H1 (cell line): ENCODE results near the gene CD244. TPM values are rescaled to one million over a fixed set of nuclear protein-coding genes. Genes with fewer than 3 reads are reported as not detected.

Experiments used
- CTCF ChIA-PET: fragments of 300-600 bp; sonication (Branson Sonifier 250); formaldehyde crosslinking; loops from one replicate; lab custom pipeline; 2021; ENCODE audit not compliant: partially characterized antibody; lab: Charles Lee
- POLR2A ChIA-PET: fragments of 300-600 bp; sonication (Branson Sonifier 250); formaldehyde crosslinking; loops from one replicate; lab custom pipeline; 2021; ENCODE audit warnings: inconsistent platforms; ENCODE audit not compliant: partially characterized antibody; lab: Charles Lee
- DNase-seq, 2 experiments: peaks; one replicate each; pipeline versions ENCODE4 v3.0.0 to v3.0.0-alpha.2; 2010 to 2022; ENCODE audit warnings: low spot score in 2 of 2, low read depth in 1 of 2, mixed read lengths in 1 of 2
- FAIRE-seq: peaks from 2 replicates; lab custom pipeline; 2011; peaks lifted over from hg19 to GRCh38; lab: Jason Lieb, UNC
- H2AFZ ChIP-seq: 2 replicates; pipeline ENCODE4 v1.8.1; 2012; ENCODE audit warnings: low read length, inconsistent platforms
- H2AK5ac ChIP-seq: 2 replicates; pipeline ENCODE4 v1.6.1; 2013; ENCODE audit warnings: low read depth, low read length
- H2BK120ac ChIP-seq: replicated peaks from 2 replicates; pipeline ENCODE3; 2013; ENCODE audit warnings: low read depth, low read length, inconsistent platforms
- H2BK12ac ChIP-seq: 2 replicates; pipeline ENCODE4 v1.6.1; 2013; ENCODE audit warnings: low read depth, low read length
- H2BK15ac ChIP-seq: 2 replicates; pipeline ENCODE4 v1.6.1; 2013; ENCODE audit warnings: low read length
- H2BK20ac ChIP-seq: 2 replicates; pipeline ENCODE4 v1.6.1; 2013; ENCODE audit warnings: low read length
- H2BK5ac ChIP-seq: 2 replicates; pipeline ENCODE4 v1.6.1; 2013; ENCODE audit warnings: low read depth, low read length
- H3K14ac ChIP-seq: 2 replicates; pipeline ENCODE4 v1.6.1; 2013; ENCODE audit warnings: inconsistent platforms; ENCODE audit not compliant: insufficient read length
- H3K18ac ChIP-seq: 2 replicates; pipeline ENCODE4 v1.6.1; 2013; ENCODE audit warnings: low read length; ENCODE audit errors: extremely low read depth
- H3K23ac ChIP-seq: 2 replicates; pipeline ENCODE4 v1.6.1; 2013; ENCODE audit warnings: inconsistent platforms; ENCODE audit not compliant: insufficient read length
- H3K23me2 ChIP-seq: 2 replicates; pipeline ENCODE4 v1.6.1; 2013; ENCODE audit warnings: low read depth, low read length
- H3K27ac ChIP-seq: 2 replicates; pipeline ENCODE4 v1.6.1; 2011; ENCODE audit warnings: low read depth, low read length, inconsistent platforms
- H3K27me3 ChIP-seq, 4 experiments: replicated peaks in 1 of 4; 1 replicate in 1 of 4; 2 replicates in 3 of 4; pipeline versions ENCODE4 v1.6.1 to v1.8.1; 2011 to 2013; ENCODE audit warnings: low read length in 3 of 4, mild to moderate bottlenecking in 3 of 4, inconsistent platforms in 2 of 4, mixed read lengths in 2 of 4, moderate library complexity in 1 of 4; ENCODE audit not compliant: control insufficient read depth in 3 of 4, insufficient read depth in 3 of 4; ENCODE audit errors: extremely low read depth in 1 of 4
- H3K36me3 ChIP-seq, 4 experiments: 2 replicates each; pipeline versions ENCODE4 v1.6.1 to v1.8.1; 2011 to 2013; ENCODE audit warnings: mild to moderate bottlenecking in 4 of 4, low read length in 3 of 4, moderate library complexity in 2 of 4, control low read depth in 1 of 4, inconsistent platforms in 1 of 4; ENCODE audit not compliant: insufficient read depth in 4 of 4, control insufficient read depth in 2 of 4
- H3K4ac ChIP-seq: replicated peaks from 2 replicates; pipeline ENCODE3; 2013; ENCODE audit warnings: low read length, low read depth, mixed read lengths, inconsistent platforms; ENCODE audit not compliant: insufficient read length
- H3K4me1 ChIP-seq, 4 experiments: replicated peaks in 1 of 4; 1 replicate in 1 of 4; 2 replicates in 3 of 4; pipeline versions ENCODE4 v1.6.1 to v1.8.1; 2011 to 2013; ENCODE audit warnings: low read length in 3 of 4, inconsistent platforms in 2 of 4, mixed read lengths in 1 of 4; ENCODE audit not compliant: insufficient read depth in 4 of 4, control insufficient read depth in 3 of 4
- H3K4me2 ChIP-seq, 2 experiments: 2 replicates each; pipeline versions ENCODE4 v1.6.1 to v1.8.1; 2011 to 2013; ENCODE audit warnings: low read depth in 2 of 2, low read length in 2 of 2, control low read depth in 1 of 2, inconsistent platforms in 1 of 2, mild to moderate bottlenecking in 1 of 2; ENCODE audit not compliant: insufficient read depth in 1 of 2
- H3K4me3 ChIP-seq, 4 experiments: fragments of 200-600, 300-600 bp in 1 of 4; sonication (generic), shearing (Covaris generic), sonication (Bioruptor Twin) in 1 of 4; 2 replicates each; pipeline versions ENCODE4 v1.5.1 to v1.8.1; 2011 to 2016; ENCODE audit warnings: low read length in 4 of 4, low read depth in 3 of 4, control low read depth in 2 of 4, inconsistent platforms in 2 of 4, mild to moderate bottlenecking in 2 of 4, mixed read lengths in 1 of 4, moderate library complexity in 1 of 4; ENCODE audit not compliant: insufficient read depth in 2 of 4; ENCODE audit errors: extremely low read depth in 1 of 4
- H3K56ac ChIP-seq: replicated peaks from 2 replicates; pipeline ENCODE3; 2013; ENCODE audit warnings: low read depth, mild to moderate bottlenecking, mixed read lengths, low read length, inconsistent platforms; ENCODE audit not compliant: insufficient read length
- H3K79me1 ChIP-seq: 2 replicates; pipeline ENCODE4 v1.6.1; 2013; ENCODE audit warnings: low read depth, low read length, control low read depth
- H3K79me2 ChIP-seq, 2 experiments: 2 replicates each; pipeline versions ENCODE4 v1.6.1 to v1.8.1; 2012 to 2013; ENCODE audit warnings: low read length in 2 of 2, mild to moderate bottlenecking in 2 of 2, inconsistent platforms in 1 of 2; ENCODE audit not compliant: insufficient read depth in 2 of 2, control insufficient read depth in 1 of 2
- H3K9ac ChIP-seq, 4 experiments: replicated peaks in 1 of 4; 1 replicate in 1 of 4; 2 replicates in 3 of 4; pipeline versions ENCODE4 v1.6.1 to v1.8.1; 2011 to 2013; ENCODE audit warnings: low read depth in 3 of 4, low read length in 3 of 4, control low read depth in 2 of 4, mild to moderate bottlenecking in 2 of 4, moderate library complexity in 2 of 4, inconsistent platforms in 1 of 4; ENCODE audit errors: extremely low read depth in 1 of 4
- H3K9me3 ChIP-seq, 2 experiments: 2 replicates each; pipeline versions ENCODE4 v1.6.1 to v1.8.1; 2012 to 2013; ENCODE audit warnings: mild to moderate bottlenecking in 2 of 2, moderate library complexity in 2 of 2, control low read depth in 1 of 2, inconsistent platforms in 1 of 2, low read depth in 1 of 2, low read length in 1 of 2, mixed read lengths in 1 of 2; ENCODE audit not compliant: insufficient read depth in 2 of 2
- H4K20me1 ChIP-seq, 2 experiments: replicated peaks in 1 of 2; 2 replicates each; pipeline versions ENCODE3 to v1.8.1; 2011 to 2013; ENCODE audit warnings: inconsistent platforms in 2 of 2, low read length in 2 of 2, mild to moderate bottlenecking in 1 of 2; ENCODE audit not compliant: insufficient read depth in 2 of 2, control insufficient read depth in 1 of 2
- H4K5ac ChIP-seq: 2 replicates; pipeline ENCODE4 v1.6.1; 2013; ENCODE audit warnings: low read length, low read depth, mixed read lengths, inconsistent platforms; ENCODE audit not compliant: insufficient read length
- H4K8ac ChIP-seq: 2 replicates; pipeline ENCODE4 v1.8.0; 2013; ENCODE audit warnings: mild to moderate bottlenecking, moderate library complexity, low read length, inconsistent platforms; ENCODE audit not compliant: insufficient read depth; ENCODE audit errors: extremely low read depth
- H4K91ac ChIP-seq: replicated peaks from 2 replicates; pipeline ENCODE3; 2013; ENCODE audit warnings: low read length, mixed read lengths, inconsistent platforms; ENCODE audit not compliant: insufficient read length
- EGR1 ChIP-seq: IDR thresholded peaks from 2 replicates; pipeline ENCODE4 v1.6.1; 2011; ENCODE audit warnings: low read depth, low read length, borderline replicate concordance
- EP300 ChIP-seq, 2 experiments: IDR thresholded peaks; 1 replicate in 1 of 2; 2 replicates in 1 of 2; pipeline ENCODE4 v1.6.1; 2011 to 2012; ENCODE audit warnings: low read depth in 2 of 2, low read length in 2 of 2, mild to moderate bottlenecking in 2 of 2, borderline replicate concordance in 1 of 2, inconsistent platforms in 1 of 2, moderate library complexity in 1 of 2
- GABPA ChIP-seq: IDR thresholded peaks from 2 replicates; pipeline ENCODE4 v1.6.1; 2011; ENCODE audit warnings: mild to moderate bottlenecking, low read length, moderate library complexity, borderline replicate concordance; ENCODE audit not compliant: insufficient read depth
- HDAC6 ChIP-seq: IDR thresholded peaks from one replicate; pipeline ENCODE4 v1.7.1; 2012; ENCODE audit warnings: low read depth, mild to moderate bottlenecking, inconsistent platforms, low read length, moderate library complexity
- MAFK ChIP-seq: IDR thresholded peaks from 2 replicates; pipeline ENCODE4 v1.6.1; 2012; ENCODE audit warnings: low read depth, mild to moderate bottlenecking, improper control_type of control experiment, low read length
- POLR2A ChIP-seq, 2 experiments: IDR thresholded peaks; 1 replicate in 1 of 2; 2 replicates in 1 of 2; pipeline ENCODE4 v1.6.1; 2011; ENCODE audit warnings: low read depth in 2 of 2, low read length in 2 of 2, mild to moderate bottlenecking in 2 of 2; ENCODE audit errors: control extremely low read depth in 1 of 2
- WGBS, 2 experiments: shearing (Covaris generic) in 1 of 2; methylation state at CpG; one replicate each; pipeline versions ENCODE4 v1.1.6 to v1.1.7; 2013 to 2015; ENCODE audit warnings: low lambda C conversion rate in 2 of 2, mixed read lengths in 2 of 2, inconsistent platforms in 1 of 2, low coverage in 1 of 2, missing lambda C conversion rate in 1 of 2; ENCODE audit not compliant: insufficient replicate concordance in 2 of 2, insufficient coverage in 1 of 2, insufficient read length in 1 of 2; ENCODE audit errors: extremely low coverage in 1 of 2, missing lambda C conversion rate in 1 of 2; 5-methylcytosine and 5-hydroxymethylcytosine counted together
- polyA plus RNA-seq, 7 experiments: library from polyadenylated mRNA; depleted of rRNA in 3 of 7; stranded (reverse) in 5 of 7; unstranded in 2 of 7; fragments of >200 nt in 5 of 7; fragments of 200-250 nt in 2 of 7; gene quantifications; 1 replicate in 5 of 7; 2 replicates in 1 of 7; 4 replicates in 1 of 7; pipeline versions ENCODE4 v1.2.1 to v1.2.3, GENCODE V29; 2011 to 2013; ENCODE audit warnings: missing spikeins in 2 of 7, mixed read lengths in 2 of 7
- total RNA-seq: library from RNA; stranded (reverse); fragmentation: NEBNext Ultra II Directional; extraction: Animal tissue kit (Norgen Biotek cat#: 25700); gene quantifications from 2 replicates; pipeline ENCODE4 v1.2.1, GENCODE V29; 2021

The CD244 gene
- total and polyA plus RNA-seq, 2 of the 8 experiments (the other 6 are each of a cell fraction or from before 2014, with no cell fraction given) = not detected

GRCh38 chr1:160855181-160855981 is 7.3 kb downstream of the CD244 start:
- Histone ChIP-seq H4K5ac (no peak overlapping the region), H2AFZ (no peak overlapping the region; the same call in 1 of the 2 replicates), H2BK20ac (no peak overlapping the region), H4K91ac (no peak overlapping the region), H3K18ac (no peak overlapping the region), H4K8ac (peak overlapping the region; percentile 48; the same call in 1 of the 2 replicates), H3K23ac (no peak overlapping the region), H3K4me2 (no peak overlapping the region), H2BK5ac (no peak overlapping the region), H3K56ac (no peak overlapping the region), H3K79me1 (no peaks in the 10 kb centered on the region; the same call in 1 of the 2 replicates), H3K9me3 (no peaks in the 10 kb centered on the region), H3K36me3 (no peaks in the 10 kb centered on the region), H3K4me3 (no peak overlapping the region), H3K79me2 (no peaks in the 10 kb centered on the region), H3K4me1 (no peaks in the 10 kb centered on the region), H2BK120ac (no peak overlapping the region), H3K9ac (no peak overlapping the region), H2BK12ac (no peak overlapping the region), H3K4ac (no peak overlapping the region), H2BK15ac (no peak overlapping the region)
- FAIRE-seq = no peak
- DNase-seq = no peak
- POLR2A ChIA-PET = no interaction called here
- CTCF ChIA-PET = interaction anchor here (0.6 to 2.1 kb wide), 8 partner anchors 9 to 242 kb away, joined by 3 to 8 read pairs (median 4); no protein-coding TSS in a partner anchor
- TF ChIP-seq MAFK = no peak
- no peak for TF ChIP-seq GABPA
- TF ChIP-seq POLR2A (IDR thresholded peaks at IDR 0.05; ENCODE audit: control extremely low read depth in 1 of 2, low read depth in 2 of 2, low read length in 2 of 2) = no peak
- no peak for TF ChIP-seq HDAC6
- no peak for TF ChIP-seq EP300 (IDR thresholded peaks at IDR 0.05; ENCODE audit: borderline replicate concordance in 1 of 2, low read depth in 2 of 2, low read length in 2 of 2)
- TF ChIP-seq EGR1 = no peak
- TF ChIP-seq, all 59 proteins: peak for 0
- Histone ChIP-seq H3K27me3 (no peaks in the 10 kb centered on the region), H3K14ac (no peak overlapping the region), H2AK5ac (no peak overlapping the region), H3K27ac (no peak overlapping the region), H4K20me1 (no peaks in the 10 kb centered on the region), H3K23me2 (no peaks in the 10 kb centered on the region)
- 91% methylated on average over 9 of the region's 9 CpGs; no CpG with 5 or more reads in 1 of the 2 experiments for WGBS, 2 experiments
